ENCODE results near the gene PASK. TPM values are rescaled to one million over a fixed set of nuclear protein-coding genes. Genes with fewer than 3 reads are reported as not detected.

Gene PASK
- total RNA-seq, 2 donors from 2014 or later = 0.98 to 1.1 TPM

DNA sequence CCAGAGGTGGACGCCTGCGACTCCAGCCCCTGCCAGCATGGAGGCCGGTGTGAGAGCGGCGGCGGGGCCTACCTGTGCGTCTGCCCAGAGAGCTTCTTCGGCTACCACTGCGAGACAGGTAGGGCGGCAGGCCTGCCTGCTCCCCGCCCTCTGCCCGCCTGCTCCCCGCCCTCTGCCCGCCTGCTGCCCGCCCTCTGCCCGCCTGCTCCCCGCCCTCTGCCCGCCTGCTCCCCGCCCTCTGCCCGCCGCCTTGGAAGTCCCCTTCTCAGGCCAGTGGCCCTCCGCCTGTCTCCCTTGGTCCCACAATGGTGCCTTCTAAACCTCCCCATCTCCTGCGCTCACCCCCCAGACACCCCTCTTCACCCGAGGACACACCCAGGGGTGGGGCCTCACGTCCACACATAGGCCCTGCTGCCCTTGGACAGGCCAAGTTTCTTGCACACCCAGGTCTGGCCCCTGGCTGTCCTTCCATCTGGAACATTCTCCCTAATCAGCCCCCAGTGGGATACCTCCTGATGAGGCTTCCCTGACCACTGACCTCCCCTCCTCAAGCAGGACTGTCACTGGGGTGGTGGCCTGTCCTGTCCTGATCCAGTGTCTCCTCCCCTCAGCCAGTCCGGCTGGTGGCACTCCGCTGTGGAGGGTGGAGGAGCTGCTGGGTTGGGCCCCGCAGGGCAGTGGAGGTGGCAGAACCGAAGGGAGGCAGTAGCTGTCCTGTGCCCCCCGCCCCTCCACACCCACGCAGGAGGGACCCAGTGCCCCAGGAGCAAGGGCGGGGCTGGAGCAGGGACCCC lies 85.1 kb downstream of the PASK start:
- peaks cover 0 to 7% of the 10 kb centered on the region in 2 donors for H3K4me1 ChIP-seq
- DNase-seq (ENCODE audit: low spot score) = peak; percentile 50
- H3K27me3 ChIP-seq = no peaks in the 10 kb centered on the region
- H3K9me3 ChIP-seq = no peaks in the 10 kb centered on the region
- no peak overlapping the region for H3K4me3 ChIP-seq
- peaks cover 8% of the 10 kb centered on the region for H3K36me3 ChIP-seq
- no peak overlapping the region for H3K27ac ChIP-seq
- TF ChIP-seq, protein P1, sequence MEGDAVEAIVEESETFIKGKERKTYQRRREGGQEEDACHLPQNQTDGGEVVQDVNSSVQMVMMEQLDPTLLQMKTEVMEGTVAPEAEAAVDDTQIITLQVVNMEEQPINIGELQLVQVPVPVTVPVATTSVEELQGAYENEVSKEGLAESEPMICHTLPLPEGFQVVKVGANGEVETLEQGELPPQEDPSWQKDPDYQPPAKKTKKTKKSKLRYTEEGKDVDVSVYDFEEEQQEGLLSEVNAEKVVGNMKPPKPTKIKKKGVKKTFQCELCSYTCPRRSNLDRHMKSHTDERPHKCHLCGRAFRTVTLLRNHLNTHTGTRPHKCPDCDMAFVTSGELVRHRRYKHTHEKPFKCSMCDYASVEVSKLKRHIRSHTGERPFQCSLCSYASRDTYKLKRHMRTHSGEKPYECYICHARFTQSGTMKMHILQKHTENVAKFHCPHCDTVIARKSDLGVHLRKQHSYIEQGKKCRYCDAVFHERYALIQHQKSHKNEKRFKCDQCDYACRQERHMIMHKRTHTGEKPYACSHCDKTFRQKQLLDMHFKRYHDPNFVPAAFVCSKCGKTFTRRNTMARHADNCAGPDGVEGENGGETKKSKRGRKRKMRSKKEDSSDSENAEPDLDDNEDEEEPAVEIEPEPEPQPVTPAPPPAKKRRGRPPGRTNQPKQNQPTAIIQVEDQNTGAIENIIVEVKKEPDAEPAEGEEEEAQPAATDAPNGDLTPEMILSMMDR (IDR thresholded peaks at IDR 0.05) = no peak

DNA sequence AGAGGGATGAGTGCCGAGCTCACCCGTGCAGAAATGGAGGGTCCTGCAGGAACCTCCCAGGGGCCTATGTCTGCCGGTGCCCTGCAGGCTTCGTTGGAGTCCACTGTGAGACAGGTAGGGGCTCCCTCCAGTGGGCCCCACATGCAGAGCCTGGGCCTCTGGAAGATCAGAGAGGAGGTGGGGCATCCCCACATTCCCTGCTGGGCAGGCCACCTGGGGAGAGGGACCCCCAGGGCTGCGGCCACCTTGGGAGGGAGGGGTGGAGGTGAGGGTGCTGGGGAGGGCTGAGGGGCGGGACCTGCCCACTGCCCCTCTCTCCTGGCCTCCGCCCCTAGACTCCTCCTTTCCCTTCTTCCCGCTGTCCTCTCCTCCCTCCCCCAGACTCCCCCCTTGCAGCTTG lies 85.7 kb downstream of the PASK start:
- H3K4me3 ChIP-seq = no peak overlapping the region
- peaks cover 2% of the 10 kb centered on the region for H3K36me3 ChIP-seq
- peaks cover 0 to 7% of the 10 kb centered on the region in 2 donors for H3K4me1 ChIP-seq
- H3K9me3 ChIP-seq = no peaks in the 10 kb centered on the region
- H3K27me3 ChIP-seq = no peaks in the 10 kb centered on the region
- TF ChIP-seq, protein P1 (IDR thresholded peaks at IDR 0.05) = no peak
- no peak overlapping the region for H3K27ac ChIP-seq
- DNase-seq (ENCODE audit: low spot score) = peak; percentile 40

DNA sequence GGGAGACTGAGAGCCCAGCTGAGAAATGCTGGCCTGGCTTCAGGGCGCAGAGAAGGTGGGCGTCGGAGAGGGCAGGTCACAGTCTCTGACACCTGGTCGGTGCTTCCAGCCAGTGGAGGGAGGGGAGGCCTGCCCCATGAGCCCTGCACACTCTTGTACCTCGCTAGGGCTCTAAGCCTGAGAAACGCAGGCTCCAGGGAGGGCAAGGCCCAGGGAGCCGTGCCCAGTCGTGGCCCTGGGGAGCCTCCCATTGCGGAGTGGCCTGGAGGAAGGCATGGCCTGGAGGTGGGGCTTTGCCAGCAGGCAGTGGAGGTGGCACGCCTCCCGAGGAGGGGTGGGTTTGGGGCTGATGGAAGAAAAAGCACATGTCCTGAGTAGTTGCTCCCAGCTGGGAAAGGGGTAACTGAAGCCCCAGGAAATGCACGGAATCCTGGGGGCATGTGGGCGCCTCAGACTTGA lies 86.2 kb downstream of the PASK start:
- Histone ChIP-seq H3K27ac (no peak overlapping the region), H3K9me3 (no peaks in the 10 kb centered on the region), H3K4me3 (no peak overlapping the region), H3K36me3 (no peaks in the 10 kb centered on the region), H3K4me1 (peaks cover 0 to 7% of the 10 kb centered on the region in 2 donors), H3K27me3 (no peaks in the 10 kb centered on the region)
- peak; percentile 50 for DNase-seq (ENCODE audit: low spot score)
- TF ChIP-seq, protein P1 (IDR thresholded peaks at IDR 0.05) = no peak

DNA sequence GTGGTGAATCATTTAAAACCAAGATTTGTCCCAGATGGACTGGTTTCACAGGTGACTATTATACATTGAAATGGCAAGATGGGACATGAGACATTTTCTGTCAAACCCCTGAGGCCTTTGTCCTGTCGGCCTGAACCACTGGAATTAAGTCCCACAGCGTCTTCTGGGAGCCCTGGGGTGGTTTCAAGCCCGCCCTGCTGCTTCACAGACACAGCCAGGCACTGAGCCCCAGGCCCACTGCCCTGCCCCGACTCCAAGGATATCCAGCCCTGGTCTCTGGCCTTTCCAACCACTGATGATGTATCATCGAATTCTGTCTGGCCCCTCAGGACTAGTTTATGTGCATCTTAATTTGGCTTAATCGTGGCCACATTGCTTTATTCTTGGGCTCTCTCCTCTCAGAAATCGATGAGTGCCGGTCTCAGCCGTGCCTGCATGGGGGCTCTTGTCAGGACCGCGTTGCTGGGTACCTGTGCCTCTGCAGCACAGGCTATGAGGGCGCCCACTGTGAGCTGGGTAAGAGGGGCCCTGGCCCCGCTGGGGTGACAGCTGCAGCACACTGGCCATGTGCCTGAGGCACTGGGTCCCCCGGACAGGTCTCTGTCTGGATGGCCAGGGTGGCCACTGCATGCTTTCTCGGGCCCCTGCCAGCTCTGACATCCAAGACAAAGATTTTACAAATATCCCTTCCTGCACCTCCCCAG lies 86.7 kb downstream of the PASK start:
- DNase-seq (ENCODE audit: low spot score) = peak; percentile 54
- H3K27ac ChIP-seq = no peak overlapping the region
- TF ChIP-seq, protein P1 (IDR thresholded peaks at IDR 0.05) = no peak
- H3K9me3 ChIP-seq = no peaks in the 10 kb centered on the region
- no peaks in the 10 kb centered on the region for H3K36me3 ChIP-seq
- H3K4me3 ChIP-seq = no peak overlapping the region
- H3K4me1 ChIP-seq = peaks cover 0 to 7% of the 10 kb centered on the region in 2 donors
- H3K27me3 ChIP-seq = no peaks in the 10 kb centered on the region

DNA sequence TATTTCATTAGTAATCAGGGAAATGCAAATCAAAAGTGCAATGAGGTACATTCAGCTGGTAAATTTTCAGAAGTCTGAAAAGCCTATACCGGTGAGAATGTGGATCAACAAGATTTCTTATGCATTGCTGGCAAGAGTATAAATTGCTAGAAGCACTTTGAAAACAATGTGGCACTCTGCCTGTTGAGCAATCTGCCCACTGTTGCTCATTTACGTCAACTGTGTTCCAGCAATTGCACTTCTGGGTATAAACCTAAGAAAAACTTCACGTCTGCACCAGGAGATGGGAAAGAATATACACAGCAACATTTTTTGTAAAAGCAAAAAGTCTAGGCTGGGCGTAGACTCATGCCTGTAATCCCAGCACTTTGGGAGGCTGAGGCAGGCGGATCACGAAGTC lies 88.0 kb downstream of the PASK start:
- H3K27ac ChIP-seq = no peak overlapping the region
- H3K9me3 ChIP-seq = no peaks in the 10 kb centered on the region
- no peaks in the 10 kb centered on the region for H3K27me3 ChIP-seq
- H3K4me3 ChIP-seq = no peak overlapping the region
- peak; percentile 58 for DNase-seq (ENCODE audit: low spot score)
- H3K36me3 ChIP-seq = no peaks in the 10 kb centered on the region
- H3K4me1 ChIP-seq = peaks cover 0 to 7% of the 10 kb centered on the region in 2 donors
- TF ChIP-seq, protein P1 (IDR thresholded peaks at IDR 0.05) = no peak

Other genes starting within 250 kb of the PASK start
- not detected for gene CROCC2, start 243.1 kb downstream of the PASK start, total RNA-seq
- 10 to 100 TPM in 1 of 2 donors, 1 to 10 TPM in 1; 9.9 to 16.4 TPM for gene SNED1, start 150.9 kb downstream of the PASK start, total RNA-seq
- gene MTERF4, start 47.2 kb downstream of the PASK start, total RNA-seq = 10 to 100 TPM; 20.6 to 25.3 TPM
- gene PPP1R7, start 995 bp upstream of the PASK start, total RNA-seq = 10 to 100 TPM; 57.5 to 61.4 TPM
- 1 to 10 TPM; 1.1 to 1.3 TPM for gene ANO7, start 39.2 kb upstream of the PASK start, total RNA-seq
- gene HDLBP, start 166.2 kb upstream of the PASK start, total RNA-seq = 100 to 1,000 TPM; 274 to 287 TPM
- 100 to 1,000 TPM; 143 to 193 TPM for gene SEPTIN2, start 166.5 kb upstream of the PASK start, total RNA-seq
- 10 to 100 TPM; 11.1 to 21.5 TPM for gene FARP2, start 206.8 kb upstream of the PASK start, total RNA-seq

All from right atrium auricular region (tissue), 2 donors.